Mononuclear cell (primary cell): ENCODE measurements around the gene USF3. TPM values are rescaled to one million over a fixed set of nuclear protein-coding genes. Genes with fewer than 3 reads are reported as not detected.

ENCODE experiments used
- H3K27me3 ChIP-seq: 2 replicates; pipeline ENCODE4 v1.6.0; 2011; ENCODE audit warnings: low read length, control low read depth; ENCODE audit not compliant: insufficient read depth
- H3K4me1 ChIP-seq: 2 replicates; pipeline ENCODE4 v1.5.1; 2011; ENCODE audit warnings: mild to moderate bottlenecking, low read length, control low read depth; ENCODE audit not compliant: insufficient read depth
- H3K4me3 ChIP-seq: 2 replicates; pipeline ENCODE4 v1.5.1; 2011; ENCODE audit warnings: mild to moderate bottlenecking, low read length, moderate library complexity
- H3K9me3 ChIP-seq: 2 replicates; pipeline ENCODE4 v1.5.1; 2011; ENCODE audit warnings: low read depth, mild to moderate bottlenecking, control low read depth, low read length
- total RNA-seq: library from RNA; depleted of rRNA; stranded (reverse); fragments of >200 nt; gene quantifications from one replicate; pipeline ENCODE4 v1.2.3, GENCODE V29; 2012

Gene USF3, protein sequence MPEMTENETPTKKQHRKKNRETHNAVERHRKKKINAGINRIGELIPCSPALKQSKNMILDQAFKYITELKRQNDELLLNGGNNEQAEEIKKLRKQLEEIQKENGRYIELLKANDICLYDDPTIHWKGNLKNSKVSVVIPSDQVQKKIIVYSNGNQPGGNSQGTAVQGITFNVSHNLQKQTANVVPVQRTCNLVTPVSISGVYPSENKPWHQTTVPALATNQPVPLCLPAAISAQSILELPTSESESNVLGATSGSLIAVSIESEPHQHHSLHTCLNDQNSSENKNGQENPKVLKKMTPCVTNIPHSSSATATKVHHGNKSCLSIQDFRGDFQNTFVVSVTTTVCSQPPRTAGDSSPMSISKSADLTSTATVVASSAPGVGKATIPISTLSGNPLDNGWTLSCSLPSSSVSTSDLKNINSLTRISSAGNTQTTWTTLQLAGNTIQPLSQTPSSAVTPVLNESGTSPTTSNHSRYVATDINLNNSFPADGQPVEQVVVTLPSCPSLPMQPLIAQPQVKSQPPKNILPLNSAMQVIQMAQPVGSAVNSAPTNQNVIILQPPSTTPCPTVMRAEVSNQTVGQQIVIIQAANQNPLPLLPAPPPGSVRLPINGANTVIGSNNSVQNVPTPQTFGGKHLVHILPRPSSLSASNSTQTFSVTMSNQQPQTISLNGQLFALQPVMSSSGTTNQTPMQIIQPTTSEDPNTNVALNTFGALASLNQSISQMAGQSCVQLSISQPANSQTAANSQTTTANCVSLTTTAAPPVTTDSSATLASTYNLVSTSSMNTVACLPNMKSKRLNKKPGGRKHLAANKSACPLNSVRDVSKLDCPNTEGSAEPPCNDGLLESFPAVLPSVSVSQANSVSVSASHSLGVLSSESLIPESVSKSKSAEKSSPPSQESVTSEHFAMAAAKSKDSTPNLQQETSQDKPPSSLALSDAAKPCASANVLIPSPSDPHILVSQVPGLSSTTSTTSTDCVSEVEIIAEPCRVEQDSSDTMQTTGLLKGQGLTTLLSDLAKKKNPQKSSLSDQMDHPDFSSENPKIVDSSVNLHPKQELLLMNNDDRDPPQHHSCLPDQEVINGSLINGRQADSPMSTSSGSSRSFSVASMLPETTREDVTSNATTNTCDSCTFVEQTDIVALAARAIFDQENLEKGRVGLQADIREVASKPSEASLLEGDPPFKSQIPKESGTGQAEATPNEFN (N-terminal part only)
- total RNA-seq: 52.1 TPM

DNA sequence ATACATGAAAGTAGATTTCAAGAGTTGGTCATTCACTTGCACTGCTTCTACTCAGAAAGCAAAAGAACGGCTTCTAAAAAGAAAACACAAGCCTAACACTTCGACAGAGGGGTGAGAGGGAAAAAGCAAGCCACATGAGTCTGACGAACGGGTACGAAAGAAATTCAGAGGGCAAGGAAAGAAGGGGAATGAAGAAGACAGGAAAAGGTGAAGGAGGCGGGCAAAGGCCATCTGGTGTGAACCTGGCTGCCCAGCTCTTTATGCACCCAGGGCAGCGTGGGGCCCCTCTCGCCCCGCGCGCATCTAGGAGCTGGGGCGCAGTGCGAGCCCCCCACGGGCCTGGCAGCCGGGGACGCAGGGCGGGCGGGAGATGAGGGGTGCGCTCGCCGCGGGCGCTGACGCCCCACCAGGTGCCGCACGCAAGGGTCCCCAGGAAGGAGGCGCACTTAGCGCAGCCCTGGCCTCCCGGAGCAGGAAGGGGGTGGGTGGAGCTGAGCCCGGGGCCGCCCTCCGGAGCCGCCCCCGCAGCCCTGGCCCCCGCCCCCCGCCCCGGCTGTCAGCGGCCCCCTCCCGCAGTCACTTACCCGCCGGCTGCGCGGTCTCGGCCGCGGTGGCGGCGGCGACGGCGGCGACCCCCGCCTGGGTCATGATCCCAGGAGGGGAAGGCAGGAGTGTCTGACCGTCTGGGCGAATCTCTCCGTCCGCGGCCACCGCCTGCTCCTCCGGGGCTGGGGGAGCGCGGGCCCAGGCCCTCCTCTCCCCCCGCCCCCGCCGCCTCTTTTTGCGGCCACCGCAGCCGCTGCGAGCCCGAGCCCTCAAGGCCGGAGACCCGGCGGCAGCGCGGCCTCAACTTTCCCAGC is at the start of gene USF3:
Gene USF3, minus strand, starts transcription at position 857 of the 860 bp plus-strand sequence. CDS start 21,764 bp downstream, outside the sequence.
- Histone ChIP-seq H3K4me1 (peaks cover 45% of the 10 kb centered on the region), H3K27me3 (no peaks in the 10 kb centered on the region), H3K4me3 (peak within 1 kb of the TSS; percentile 97), H3K9me3 (no peaks in the 10 kb centered on the region)

DNA sequence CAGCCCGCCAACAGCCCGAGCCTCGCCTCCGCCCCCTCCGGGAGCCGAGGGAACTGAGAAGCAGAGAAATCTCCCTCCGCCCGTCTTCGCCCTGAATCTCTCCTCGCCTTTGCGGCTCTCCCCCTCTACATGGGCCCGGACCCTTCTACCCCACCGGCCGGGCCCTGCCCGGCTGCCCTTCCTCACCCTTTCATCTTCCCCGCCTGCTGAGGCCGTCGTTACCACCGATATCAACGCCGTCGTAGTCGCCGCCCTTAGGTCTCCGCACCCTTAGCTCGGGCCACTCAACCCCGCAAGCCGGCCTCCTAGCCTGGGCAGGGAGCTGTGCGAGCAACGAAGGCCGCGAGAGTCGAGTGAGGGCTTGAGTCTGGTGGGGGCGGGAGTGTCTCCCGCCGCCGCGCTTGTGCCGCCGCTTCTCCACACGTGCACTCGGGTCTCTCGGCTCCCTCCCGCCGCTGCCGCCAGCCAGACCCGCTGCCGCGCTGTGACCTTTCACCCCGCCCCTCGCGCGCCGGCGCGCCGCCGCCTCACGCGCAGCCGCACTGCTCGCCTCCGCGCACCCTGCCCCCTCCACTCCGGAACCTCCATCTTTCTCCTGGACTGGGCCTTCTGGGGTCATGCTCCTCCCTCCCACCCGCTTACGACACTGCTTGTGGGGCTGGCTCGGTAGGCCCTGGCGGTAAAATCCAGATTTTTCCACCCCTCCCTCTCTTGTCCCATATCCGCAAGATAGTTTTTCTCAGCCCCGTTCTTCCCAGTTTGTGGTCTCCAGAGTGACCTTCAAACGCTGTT is 49.5 kb upstream of the USF3 start, which contains the start of gene NAA50:
Gene NAA50, minus strand, starts transcription at position 494 of the 792 bp plus-strand sequence. Its CDS starts 300 bp downstream, at position 194.
- H3K4me1 ChIP-seq: peaks cover 55% of the 10 kb centered on the region
- H3K9me3 ChIP-seq: no peaks in the 10 kb centered on the region
- peak within 1 kb of the TSS; percentile 90 for H3K4me3 ChIP-seq
- no peaks in the 10 kb centered on the region for H3K27me3 ChIP-seq

DNA sequence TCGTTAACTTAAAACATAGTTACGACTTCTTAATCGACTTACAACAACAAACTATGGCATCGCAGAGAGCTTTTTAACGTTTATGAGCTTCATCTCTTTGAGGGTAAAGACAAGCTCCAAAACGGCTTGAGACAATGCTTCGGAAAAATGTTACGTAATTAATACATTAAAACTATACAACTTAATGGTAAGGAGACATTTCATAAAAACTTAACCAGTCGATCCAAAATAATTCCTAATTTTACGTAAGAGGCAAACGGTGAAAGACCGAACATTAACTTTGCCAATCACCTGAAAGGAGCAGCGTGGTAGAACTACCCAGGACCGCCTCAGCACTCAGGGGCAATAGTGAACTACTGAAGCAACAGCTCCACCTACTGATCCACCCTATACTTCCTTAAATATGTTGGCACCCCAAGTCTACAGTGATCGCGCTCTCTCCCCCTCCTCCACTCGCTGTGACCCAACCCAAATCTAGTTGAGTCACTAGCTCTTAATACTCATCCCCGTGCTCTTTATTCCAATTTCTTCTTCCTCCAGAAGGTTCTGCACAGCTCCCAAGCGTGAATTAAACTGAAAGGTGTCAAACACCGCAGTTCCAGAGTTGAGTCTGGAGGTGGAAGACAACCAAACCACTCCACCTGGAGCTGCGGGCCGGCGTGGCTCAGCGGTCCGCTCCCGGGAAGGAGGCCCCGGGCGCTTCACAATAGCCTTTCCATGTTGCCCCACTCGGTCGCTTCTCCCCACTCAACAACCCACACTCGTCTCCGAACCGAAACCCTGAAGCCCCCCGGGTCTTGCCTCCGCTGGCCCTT is 48.7 kb upstream of the USF3 start:
- Histone ChIP-seq H3K27me3 (no peaks in the 10 kb centered on the region), H3K4me3 (peak overlapping the region; percentile 90), H3K4me1 (peaks cover 58% of the 10 kb centered on the region), H3K9me3 (no peaks in the 10 kb centered on the region)

DNA sequence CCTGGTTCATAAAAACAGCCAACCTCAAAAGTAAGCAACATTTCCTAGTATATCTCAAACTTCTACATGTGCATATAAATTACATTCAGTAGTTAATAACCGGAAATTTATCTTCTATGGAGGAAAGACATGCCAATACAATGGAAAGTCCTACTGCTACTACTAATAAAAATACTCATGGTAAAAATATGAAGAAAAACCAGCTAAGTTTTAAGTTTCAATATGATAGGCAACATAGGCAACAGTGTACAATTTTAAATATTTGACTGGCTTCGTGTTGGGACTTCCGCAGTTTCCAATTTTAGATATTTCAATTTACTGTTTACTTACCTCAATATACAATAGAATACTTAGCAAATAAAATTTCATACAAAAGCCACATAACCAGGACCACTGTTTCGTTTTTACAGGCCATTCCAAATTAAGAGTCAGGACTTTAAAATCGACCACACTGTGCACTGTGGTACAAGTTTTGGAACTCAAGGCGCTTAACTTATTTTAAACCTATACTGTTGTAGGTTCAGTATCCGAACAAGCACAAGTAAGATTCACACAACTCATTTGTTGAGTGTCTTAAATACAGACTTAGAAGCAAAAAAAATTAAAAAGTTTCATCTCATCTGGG is 46.7 kb upstream of the USF3 start:
- Histone ChIP-seq H3K27me3 (no peaks in the 10 kb centered on the region), H3K4me3 (no peak overlapping the region), H3K4me1 (peaks cover 42% of the 10 kb centered on the region), H3K9me3 (no peaks in the 10 kb centered on the region)

DNA sequence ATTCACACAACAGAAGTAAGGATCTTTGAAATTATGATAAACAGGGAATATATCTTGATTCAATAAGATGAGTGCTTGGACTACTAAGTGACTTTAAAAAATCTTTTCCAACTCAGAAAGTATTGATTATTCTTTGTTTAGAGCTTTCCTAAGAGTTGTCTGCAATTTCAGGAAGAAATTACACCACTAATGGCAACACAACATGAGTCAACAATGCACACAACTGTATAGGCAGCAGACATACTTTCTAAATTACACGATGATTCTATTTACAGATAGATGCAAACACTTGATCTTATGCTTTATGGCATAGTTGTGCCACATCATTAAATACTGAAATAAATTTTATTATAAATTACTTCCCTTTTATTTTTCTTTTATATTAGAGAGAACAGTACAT is 45.2 kb upstream of the USF3 start:
- H3K4me3 ChIP-seq: no peak overlapping the region
- H3K4me1 ChIP-seq: peaks cover 34% of the 10 kb centered on the region
- no peaks in the 10 kb centered on the region for H3K27me3 ChIP-seq
- H3K9me3 ChIP-seq: no peaks in the 10 kb centered on the region

DNA sequence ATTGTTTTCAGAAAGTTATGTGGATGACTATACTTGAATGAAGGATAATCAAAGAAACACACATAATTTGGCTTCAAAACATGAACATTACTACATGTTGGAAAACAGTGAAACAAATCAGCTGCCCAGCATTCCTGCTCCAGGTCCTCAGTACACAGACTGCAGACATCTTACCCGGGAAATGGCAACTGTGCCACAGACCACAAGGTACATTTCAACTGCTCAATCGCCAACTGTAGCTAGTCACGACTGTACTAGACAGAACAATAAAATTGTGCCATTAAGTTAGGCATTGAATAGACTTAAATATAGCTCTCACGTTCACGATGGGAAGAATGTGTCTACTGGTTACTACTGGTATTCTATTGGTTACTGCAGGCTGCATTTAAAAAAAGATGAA is 44.6 kb upstream of the USF3 start:
- Histone ChIP-seq H3K27me3 (no peaks in the 10 kb centered on the region), H3K9me3 (no peaks in the 10 kb centered on the region), H3K4me1 (peaks cover 36% of the 10 kb centered on the region), H3K4me3 (no peak overlapping the region)

DNA sequence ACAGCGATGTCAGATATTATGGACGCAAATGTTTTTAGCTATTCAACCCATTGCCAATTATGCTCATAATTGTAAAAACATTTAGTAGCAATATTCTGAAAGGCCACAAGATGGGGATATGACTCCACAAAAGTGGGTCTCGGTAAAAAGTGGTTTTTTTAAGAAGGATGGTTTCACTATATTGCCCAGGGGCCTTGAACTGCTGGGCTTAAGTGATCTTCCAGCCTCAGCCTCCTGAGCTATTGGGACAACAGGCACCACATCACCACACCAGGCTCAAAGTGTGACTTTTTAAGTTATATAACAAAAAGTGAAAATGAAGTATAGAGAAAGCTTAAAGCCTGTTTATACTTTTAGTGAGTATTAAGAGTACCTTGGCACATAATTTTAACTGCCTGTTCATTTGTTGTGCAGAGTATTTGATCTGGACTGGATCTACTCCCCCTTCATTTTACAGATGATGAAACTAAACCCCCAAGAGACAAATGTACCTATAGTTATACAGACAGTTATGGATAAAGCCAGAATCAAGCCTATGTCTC is 40.2 kb upstream of the USF3 start:
- peaks cover 15% of the 10 kb centered on the region for H3K4me1 ChIP-seq
- no peaks in the 10 kb centered on the region for H3K9me3 ChIP-seq
- H3K4me3 ChIP-seq: no peak overlapping the region
- no peaks in the 10 kb centered on the region for H3K27me3 ChIP-seq

DNA sequence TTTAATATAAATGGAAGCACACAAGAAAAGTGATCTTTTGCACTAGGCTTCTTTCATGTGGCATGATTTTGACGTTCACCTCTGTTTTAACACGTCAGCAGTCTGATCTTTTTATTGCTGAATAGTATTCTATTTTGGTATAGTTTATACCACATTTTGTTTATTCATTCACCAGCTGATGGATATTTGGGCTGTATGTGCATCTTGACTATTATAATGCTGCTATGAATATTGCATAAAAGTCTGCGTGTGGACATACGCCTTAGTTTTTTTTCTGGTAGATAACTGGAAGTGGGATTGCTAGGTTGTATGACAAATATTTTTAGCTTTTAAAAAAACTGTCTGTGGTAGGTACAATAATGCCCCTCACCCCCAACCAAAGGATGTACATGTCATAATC is 35.3 kb upstream of the USF3 start:
- H3K9me3 ChIP-seq: no peaks in the 10 kb centered on the region
- H3K4me1 ChIP-seq: peaks cover 3% of the 10 kb centered on the region
- no peak overlapping the region for H3K4me3 ChIP-seq
- no peaks in the 10 kb centered on the region for H3K27me3 ChIP-seq

DNA sequence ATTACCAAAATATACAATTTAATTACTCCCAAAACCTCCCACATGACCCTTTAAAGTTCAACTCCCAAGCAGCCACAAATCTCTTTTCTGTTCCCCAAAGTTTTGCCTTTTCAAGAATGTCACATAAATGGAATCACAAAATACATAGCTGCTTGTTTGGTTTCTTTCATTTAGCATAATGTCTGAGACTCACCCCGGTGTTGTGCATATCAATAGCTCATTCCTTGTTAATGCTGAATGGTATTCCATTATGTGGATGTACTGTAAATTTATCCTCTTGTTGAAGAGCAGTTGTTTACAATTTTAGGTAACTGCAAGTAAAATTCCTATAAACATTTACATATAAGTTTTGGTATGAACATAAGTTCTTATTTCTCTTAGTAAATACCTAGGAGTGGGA is 34.1 kb upstream of the USF3 start:
- no peaks in the 10 kb centered on the region for H3K4me1 ChIP-seq
- H3K27me3 ChIP-seq: no peaks in the 10 kb centered on the region
- no peak overlapping the region for H3K4me3 ChIP-seq
- no peaks in the 10 kb centered on the region for H3K9me3 ChIP-seq

DNA sequence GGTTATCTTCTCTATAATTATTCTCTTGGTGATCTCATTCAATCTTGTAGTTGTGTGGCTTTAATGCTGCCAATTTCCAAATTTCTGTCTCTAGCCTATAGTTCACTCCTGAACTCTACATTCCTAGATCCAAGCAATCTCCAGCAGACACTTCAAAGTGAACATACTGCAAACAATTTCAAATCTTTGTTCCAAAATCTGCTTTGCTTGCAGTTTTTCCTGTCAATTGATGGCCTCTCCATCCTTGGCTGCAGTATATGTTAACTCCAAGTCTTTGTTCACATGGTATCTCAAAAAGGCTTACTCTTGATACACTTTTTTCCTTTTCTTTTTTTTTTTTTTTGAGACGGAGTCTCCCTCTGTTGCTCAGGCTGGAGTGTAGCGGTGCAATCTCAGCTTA is 32.2 kb upstream of the USF3 start:
- Histone ChIP-seq H3K4me1 (no peaks in the 10 kb centered on the region), H3K9me3 (no peaks in the 10 kb centered on the region), H3K27me3 (no peaks in the 10 kb centered on the region), H3K4me3 (no peak overlapping the region)

DNA sequence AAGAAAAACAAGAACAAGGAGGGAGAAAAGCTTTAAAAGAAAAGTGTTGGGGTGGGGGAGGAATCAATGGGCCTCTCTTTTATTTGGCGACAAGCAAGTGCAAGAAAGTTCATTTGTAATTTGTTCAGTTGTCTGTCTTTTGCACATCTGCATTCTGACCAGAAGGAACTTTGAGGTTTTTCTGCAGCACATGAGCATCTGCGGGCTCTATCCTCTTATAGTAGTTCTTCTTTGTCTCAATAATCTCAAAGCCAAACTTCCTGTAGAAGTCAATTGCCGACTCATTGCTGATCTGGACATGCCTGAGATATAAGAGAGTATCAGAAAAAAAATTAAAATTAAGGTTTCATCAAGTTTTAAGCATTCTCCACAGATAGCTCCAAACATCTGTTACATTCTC is 25.2 kb upstream of the USF3 start:
- Histone ChIP-seq H3K9me3 (no peaks in the 10 kb centered on the region), H3K4me3 (no peak overlapping the region), H3K4me1 (peaks cover 3% of the 10 kb centered on the region), H3K27me3 (no peaks in the 10 kb centered on the region)

DNA sequence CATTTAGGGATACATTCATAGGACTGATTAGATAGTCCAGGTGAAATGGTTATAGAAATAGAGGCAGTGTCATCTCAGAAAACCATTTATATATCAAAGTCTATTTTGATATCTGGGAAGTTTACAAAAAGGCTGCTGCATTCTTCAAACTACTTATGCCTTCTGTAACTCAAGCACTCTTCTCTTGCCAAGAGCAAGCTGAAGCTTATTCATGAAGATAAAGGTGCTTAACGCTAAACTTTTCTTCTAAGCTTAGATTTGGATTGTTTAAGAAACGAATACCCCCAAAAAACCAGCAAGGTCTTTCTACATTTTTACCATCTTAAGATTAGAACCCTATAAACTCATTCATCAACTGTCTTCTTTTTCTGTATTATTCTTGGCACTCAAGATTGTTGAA is 23.3 kb upstream of the USF3 start:
- no peaks in the 10 kb centered on the region for H3K9me3 ChIP-seq
- peaks cover 3% of the 10 kb centered on the region for H3K4me1 ChIP-seq
- H3K27me3 ChIP-seq: no peaks in the 10 kb centered on the region
- H3K4me3 ChIP-seq: no peak overlapping the region
